Stimulated activated CD8-positive, alpha-beta memory T cell treated with anti-CD3 and anti-CD28 coated beads, Interleukin-12 subunit alpha, Interleukin-12 subunit beta, amount 100 ng/mL, for 4 hours (primary cell): Measurements from ENCODE around the gene MRPS9.

ENCODE experiments used
- DNase-seq: peaks from one replicate; pipeline ENCODE4 v3.0.0-alpha.2; 2020; ENCODE audit warnings: low read depth

The MRPS9 gene

GRCh38 chr2:105078906-105079495, 41.1 kb downstream of the MRPS9 start:
- no peak for DNase-seq

- no peak for DNase-seq
These were observed 42.6 kb downstream of the MRPS9 start for GRCh38 chr2:105080461-105080860.

GRCh38 chr2:105081006-105081601, 43.2 kb downstream of the MRPS9 start:
- DNase-seq: no peak

- DNase-seq: no peak
These were observed 44.2 kb downstream of the MRPS9 start for GRCh38 chr2:105082107-105082506.

GRCh38 chr2:105085525-105085924, 47.7 kb downstream of the MRPS9 start:
- no peak for DNase-seq

GRCh38 chr2:105087273-105087672, 49.4 kb downstream of the MRPS9 start:
- no peak for DNase-seq

GRCh38 chr2:105090091-105090490, 52.2 kb downstream of the MRPS9 start:
- no peak for DNase-seq

GRCh38 chr2:105092797-105093196, 54.9 kb downstream of the MRPS9 start:
- no peak for DNase-seq

GRCh38 chr2:105099153-105099552, 61.3 kb downstream of the MRPS9 start:
- no peak for DNase-seq

GRCh38 chr2:105100046-105100840, 62.4 kb downstream of the MRPS9 start:
- no peak for DNase-seq

GRCh38 chr2:105102001-105102400, 64.1 kb downstream of the MRPS9 start:
- DNase-seq: no peak

GRCh38 chr2:105102963-105103421, 65.1 kb downstream of the MRPS9 start:
- DNase-seq: no peak

- no peak for DNase-seq
These were observed 65.6 kb downstream of the MRPS9 start for GRCh38 chr2:105103481-105103880.

GRCh38 chr2:105104208-105104731, 66.4 kb downstream of the MRPS9 start:
- DNase-seq: no peak

- DNase-seq: no peak
These were observed 72.5 kb downstream of the MRPS9 start for GRCh38 chr2:105110295-105110829.

- DNase-seq: no peak
These were observed 73.7 kb downstream of the MRPS9 start for GRCh38 chr2:105111365-105112150.

GRCh38 chr2:105112345-105112744, 74.5 kb downstream of the MRPS9 start:
- no peak for DNase-seq

GRCh38 chr2:105113616-105114291, 75.9 kb downstream of the MRPS9 start:
- DNase-seq: no peak

GRCh38 chr2:105114551-105114950, 76.7 kb downstream of the MRPS9 start:
- DNase-seq: no peak

- DNase-seq: no peak
These were observed 78.5 kb downstream of the MRPS9 start for GRCh38 chr2:105116348-105116747.

GRCh38 chr2:105117565-105117964, 79.7 kb downstream of the MRPS9 start:
- no peak for DNase-seq
